C4-2B (cell line): ENCODE measurements around the gene TNFRSF8.

Experiments
- CTCF ChIP-seq: fragments of 450-650 bp; conservative IDR thresholded peaks from 2 replicates; pipeline ENCODE4 v1.5.1; 2017; ENCODE audit warnings: mild to moderate bottlenecking
- ZFX ChIP-seq: fragments of 450-650 bp; IDR thresholded peaks from 2 replicates; pipeline ENCODE4 v1.6.1; 2017

GRCh38 chr1:12164210-12164609 lies 101.1 kb downstream of the TNFRSF8 start:
- TF ChIP-seq CTCF (no peak), ZFX (no peak)
